ENCODE measurements around the gene TREH. TPM values are rescaled to one million over a fixed set of nuclear protein-coding genes. Genes with fewer than 3 reads are reported as not detected.

Gene TREH
- total RNA-seq, 1 donor from 2014 or later, result not detected

DNA sequence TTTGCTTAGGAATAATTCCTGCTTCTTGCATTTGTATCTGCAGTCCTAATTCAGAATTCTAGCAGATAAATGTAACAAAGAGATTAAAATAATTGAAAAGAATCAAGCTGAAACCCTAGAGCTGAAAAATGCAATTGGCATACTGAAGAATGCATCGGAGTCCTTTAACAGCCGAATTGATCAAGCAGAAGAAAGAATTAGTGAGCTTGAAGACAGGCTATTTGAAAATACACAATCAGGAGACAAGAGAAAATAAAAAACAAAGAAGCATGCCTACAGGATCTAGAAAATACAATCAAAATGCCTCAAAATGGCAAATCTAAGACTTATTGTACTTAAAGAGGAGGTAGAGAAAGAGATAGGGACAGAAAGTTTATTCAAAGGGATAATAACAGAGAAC lies 8.2 kb downstream of the TREH start:
- no peak overlapping the region for H3K27ac Mint-ChIP-seq
- H3K4me1 Mint-ChIP-seq, result no peaks in the 10 kb centered on the region
- TF ChIP-seq, protein P1, sequence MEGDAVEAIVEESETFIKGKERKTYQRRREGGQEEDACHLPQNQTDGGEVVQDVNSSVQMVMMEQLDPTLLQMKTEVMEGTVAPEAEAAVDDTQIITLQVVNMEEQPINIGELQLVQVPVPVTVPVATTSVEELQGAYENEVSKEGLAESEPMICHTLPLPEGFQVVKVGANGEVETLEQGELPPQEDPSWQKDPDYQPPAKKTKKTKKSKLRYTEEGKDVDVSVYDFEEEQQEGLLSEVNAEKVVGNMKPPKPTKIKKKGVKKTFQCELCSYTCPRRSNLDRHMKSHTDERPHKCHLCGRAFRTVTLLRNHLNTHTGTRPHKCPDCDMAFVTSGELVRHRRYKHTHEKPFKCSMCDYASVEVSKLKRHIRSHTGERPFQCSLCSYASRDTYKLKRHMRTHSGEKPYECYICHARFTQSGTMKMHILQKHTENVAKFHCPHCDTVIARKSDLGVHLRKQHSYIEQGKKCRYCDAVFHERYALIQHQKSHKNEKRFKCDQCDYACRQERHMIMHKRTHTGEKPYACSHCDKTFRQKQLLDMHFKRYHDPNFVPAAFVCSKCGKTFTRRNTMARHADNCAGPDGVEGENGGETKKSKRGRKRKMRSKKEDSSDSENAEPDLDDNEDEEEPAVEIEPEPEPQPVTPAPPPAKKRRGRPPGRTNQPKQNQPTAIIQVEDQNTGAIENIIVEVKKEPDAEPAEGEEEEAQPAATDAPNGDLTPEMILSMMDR (IDR thresholded peaks at IDR 0.05; ENCODE audit: unreplicated experiment), result no peak
- H3K9me3 Mint-ChIP-seq, result peaks cover 19% of the 10 kb centered on the region
- peaks cover 4% of the 10 kb centered on the region for H3K27me3 Mint-ChIP-seq (ENCODE audit: low read depth)
- no peak overlapping the region for H3K4me3 Mint-ChIP-seq
- H3K36me3 Mint-ChIP-seq, result no peaks in the 10 kb centered on the region
- no peak for DNase-seq (ENCODE audit: low spot score in 2 of 2, unreplicated experiment in 2 of 2)

DNA sequence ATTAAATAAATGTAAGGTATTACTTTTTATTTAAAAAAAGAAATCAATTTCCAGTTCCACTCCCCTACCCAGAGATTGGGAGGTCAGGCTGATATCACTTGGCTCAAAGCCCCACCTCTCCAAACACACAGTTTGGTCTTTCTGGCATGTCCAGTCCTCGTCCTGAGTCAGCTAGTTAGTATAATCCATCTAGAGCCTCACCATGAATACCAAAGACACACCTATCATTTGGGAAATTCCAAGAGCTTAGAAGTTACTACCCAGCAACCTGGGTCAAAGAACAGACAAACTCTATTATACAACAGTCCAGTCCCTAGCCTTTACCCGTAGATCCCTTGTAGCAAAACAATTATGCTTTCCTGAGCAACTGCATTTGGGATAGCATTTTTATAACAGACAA lies 9.4 kb downstream of the TREH start:
- Mint-ChIP-seq H3K9me3 (peaks cover 19% of the 10 kb centered on the region), H3K36me3 (no peaks in the 10 kb centered on the region), H3K27ac (no peak overlapping the region), H3K4me3 (no peak overlapping the region), H3K4me1 (no peaks in the 10 kb centered on the region), H3K27me3 (ENCODE audit: low read depth) (peaks cover 4% of the 10 kb centered on the region)
- no peak for DNase-seq (ENCODE audit: low spot score in 2 of 2, unreplicated experiment in 2 of 2)
- TF ChIP-seq, protein P1 (IDR thresholded peaks at IDR 0.05; ENCODE audit: unreplicated experiment), result no peak

DNA sequence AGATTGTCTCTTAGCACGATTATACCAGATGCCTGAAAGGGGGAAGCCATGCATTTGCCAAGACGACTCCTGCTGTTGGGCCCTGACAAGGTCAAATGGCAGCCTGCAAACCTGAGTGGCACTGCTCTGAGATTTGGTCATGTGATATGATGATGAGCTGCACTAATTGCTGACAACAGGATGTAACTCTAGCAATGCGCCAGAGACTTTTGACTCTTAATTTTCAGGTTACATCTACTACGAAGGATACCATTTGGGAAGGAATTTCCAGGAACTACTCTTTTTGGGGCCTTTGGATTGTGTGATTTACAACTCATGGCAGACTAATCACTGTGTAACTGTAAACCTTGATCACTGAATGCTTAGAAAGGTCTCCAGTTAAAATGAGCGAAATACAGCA lies 13.1 kb downstream of the TREH start:
- TF ChIP-seq, protein P1 (IDR thresholded peaks at IDR 0.05; ENCODE audit: unreplicated experiment), result no peak
- H3K9me3 Mint-ChIP-seq, result peaks cover 16% of the 10 kb centered on the region
- H3K4me1 Mint-ChIP-seq, result peaks cover 7% of the 10 kb centered on the region
- H3K4me3 Mint-ChIP-seq, result no peak overlapping the region
- no peak for DNase-seq (ENCODE audit: low spot score in 2 of 2, unreplicated experiment in 2 of 2)
- H3K27me3 Mint-ChIP-seq (ENCODE audit: low read depth), result peaks cover 2% of the 10 kb centered on the region
- no peaks in the 10 kb centered on the region for H3K36me3 Mint-ChIP-seq
- H3K27ac Mint-ChIP-seq, result no peak overlapping the region

DNA sequence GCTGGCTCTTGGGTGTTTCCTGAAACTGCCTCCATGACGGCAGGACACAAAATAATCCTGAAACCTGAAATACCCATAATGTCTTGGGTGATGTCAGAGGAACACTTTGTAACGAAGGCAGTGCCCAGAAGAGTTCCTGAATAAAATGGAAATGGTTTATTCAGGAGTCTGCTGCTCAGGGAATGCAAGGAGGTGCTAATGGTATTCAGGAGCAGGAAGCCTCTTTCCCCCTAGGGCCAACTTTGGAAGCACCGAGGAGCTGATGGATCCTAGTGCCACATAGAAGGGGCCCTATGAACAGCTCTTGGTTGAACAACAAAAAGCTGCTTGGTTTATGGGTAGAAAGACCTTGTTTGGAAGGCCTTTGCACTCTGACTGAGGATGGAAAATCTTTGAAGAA lies 15.5 kb downstream of the TREH start:
- H3K4me3 Mint-ChIP-seq, result no peak overlapping the region
- no peaks in the 10 kb centered on the region for H3K27me3 Mint-ChIP-seq (ENCODE audit: low read depth)
- DNase-seq (ENCODE audit: low spot score in 2 of 2, unreplicated experiment in 2 of 2), result no peak
- no peaks in the 10 kb centered on the region for H3K9me3 Mint-ChIP-seq
- H3K4me1 Mint-ChIP-seq, result peaks cover 14% of the 10 kb centered on the region
- no peaks in the 10 kb centered on the region for H3K36me3 Mint-ChIP-seq
- no peak overlapping the region for H3K27ac Mint-ChIP-seq
- TF ChIP-seq, protein P1 (IDR thresholded peaks at IDR 0.05; ENCODE audit: unreplicated experiment), result no peak

DNA sequence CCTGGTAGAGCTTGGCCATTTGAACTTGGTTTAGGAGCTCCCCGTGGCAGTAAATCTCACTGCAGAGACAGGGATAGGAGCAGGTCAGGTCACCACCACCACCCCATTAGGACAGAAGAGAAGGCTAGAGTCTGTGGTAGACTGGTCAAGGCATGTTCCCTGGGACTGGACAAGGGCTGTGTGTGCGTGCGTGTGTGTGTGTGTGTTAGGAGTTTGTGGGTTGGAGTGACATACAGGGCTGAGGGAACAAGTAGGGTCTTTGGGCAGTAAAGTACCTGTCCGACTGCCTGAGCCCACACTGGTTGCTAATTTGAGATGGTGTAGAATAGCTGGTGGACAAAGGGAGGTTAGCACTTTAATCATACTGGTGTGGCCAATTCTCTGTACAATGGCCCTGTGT lies 16.1 kb downstream of the TREH start:
- Mint-ChIP-seq H3K9me3 (no peaks in the 10 kb centered on the region), H3K27ac (no peak overlapping the region), H3K4me1 (peaks cover 14% of the 10 kb centered on the region), H3K27me3 (ENCODE audit: low read depth) (no peaks in the 10 kb centered on the region), H3K4me3 (no peak overlapping the region), H3K36me3 (no peaks in the 10 kb centered on the region)
- DNase-seq (ENCODE audit: low spot score in 2 of 2, unreplicated experiment in 2 of 2), result no peak
- TF ChIP-seq, protein P1 (IDR thresholded peaks at IDR 0.05; ENCODE audit: unreplicated experiment), result no peak

All from mesothelial cell of epicardium (in vitro differentiated cells).